Stimulated activated CD8-positive, alpha-beta memory T cell treated with anti-CD3 and anti-CD28 coated beads, Interleukin-15, amount 100 ng/mL, for 24 hours (primary cell): ENCODE measurements around the gene SIAH3.

Experiments used
- DNase-seq: peaks from one replicate; pipeline ENCODE4 v3.0.0-alpha.2; 2020; ENCODE audit warnings: low read depth

The SIAH3 gene

GRCh38 chr13:45737571-45738017 is 114.0 kb downstream of the SIAH3 start:
- no peak for DNase-seq

GRCh38 chr13:45733361-45733760 is 118.2 kb downstream of the SIAH3 start:
- DNase-seq, result no peak

DNA sequence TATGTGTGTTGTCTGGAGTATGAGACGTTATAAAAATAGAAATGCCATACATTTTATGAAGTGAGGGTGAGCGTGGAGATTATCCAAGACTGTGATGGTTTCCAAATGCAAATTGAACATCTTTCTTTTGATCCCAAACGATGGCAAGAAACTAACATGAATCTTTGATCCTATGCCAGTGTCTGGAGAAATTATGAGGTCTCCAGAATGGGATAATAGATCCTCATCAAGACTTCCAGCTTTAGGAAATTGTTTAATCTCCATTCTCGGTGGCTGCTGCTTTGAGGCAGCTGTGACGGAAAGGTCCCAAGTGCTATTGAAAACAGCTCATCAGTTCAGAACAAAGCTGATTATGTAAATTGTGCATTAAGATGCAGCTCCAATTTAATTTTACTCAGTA is 118.6 kb downstream of the SIAH3 start:
- no peak for DNase-seq

GRCh38 chr13:45731455-45731854 is 120.1 kb downstream of the SIAH3 start:
- DNase-seq, result no peak

GRCh38 chr13:45728759-45729158 is 122.8 kb downstream of the SIAH3 start:
- DNase-seq, result no peak
